PFSK-1 (cell line): ENCODE data around the gene KDM5B.

ENCODE experiments used
- FOXP2 ChIP-seq: optimal IDR thresholded peaks from 2 replicates; pipeline ENCODE3; 2011; ENCODE audit warnings: borderline replicate concordance, control low read depth, inconsistent platforms; ENCODE audit not compliant: insufficient read depth; ENCODE audit errors: extremely low read length, extremely low read depth
- POLR2AphosphoS5 ChIP-seq: IDR thresholded peaks from 2 replicates; pipeline ENCODE4 v1.6.1; 2012; ENCODE audit warnings: low read depth, mild to moderate bottlenecking, control low read depth, low read length, moderate library complexity
- REST ChIP-seq, 2 experiments: IDR thresholded peaks; 2 replicates each; pipeline versions ENCODE4 v1.6.1 to v1.8.0; 2011 to 2012; ENCODE audit warnings: low read depth in 2 of 2, low read length in 2 of 2, control low read depth in 1 of 2, inconsistent platforms in 1 of 2, mild to moderate bottlenecking in 1 of 2, moderate library complexity in 1 of 2; ENCODE audit not compliant: insufficient read depth in 1 of 2
- SIN3A ChIP-seq: IDR thresholded peaks from 2 replicates; pipeline ENCODE4 v1.6.1; 2012; ENCODE audit warnings: mild to moderate bottlenecking, low read length, moderate library complexity, borderline replicate concordance; ENCODE audit not compliant: insufficient read depth
- TAF1 ChIP-seq: IDR thresholded peaks from 2 replicates; pipeline ENCODE4 v1.6.1; 2012; ENCODE audit warnings: low read length, control low read depth, borderline replicate concordance; ENCODE audit not compliant: insufficient read depth

- no peak for TF ChIP-seq SIN3A
- no peak for TF ChIP-seq POLR2AphosphoS5
- TF ChIP-seq TAF1 = no peak
- no peak for TF ChIP-seq REST (IDR thresholded peaks at IDR 0.05; ENCODE audit: insufficient read depth in 1 of 2, low read depth in 2 of 2, low read length in 2 of 2)
- no peak for TF ChIP-seq FOXP2
Measured at GRCh38 chr1:202796670-202797069, 11.6 kb downstream of the KDM5B start.
